NCI-H226 (cell line): ENCODE results near the gene CERS3.

Source experiments
- DNase-seq: peaks from one replicate; pipeline ENCODE4 v3.0.0-alpha.2; 2015

Gene CERS3

DNA sequence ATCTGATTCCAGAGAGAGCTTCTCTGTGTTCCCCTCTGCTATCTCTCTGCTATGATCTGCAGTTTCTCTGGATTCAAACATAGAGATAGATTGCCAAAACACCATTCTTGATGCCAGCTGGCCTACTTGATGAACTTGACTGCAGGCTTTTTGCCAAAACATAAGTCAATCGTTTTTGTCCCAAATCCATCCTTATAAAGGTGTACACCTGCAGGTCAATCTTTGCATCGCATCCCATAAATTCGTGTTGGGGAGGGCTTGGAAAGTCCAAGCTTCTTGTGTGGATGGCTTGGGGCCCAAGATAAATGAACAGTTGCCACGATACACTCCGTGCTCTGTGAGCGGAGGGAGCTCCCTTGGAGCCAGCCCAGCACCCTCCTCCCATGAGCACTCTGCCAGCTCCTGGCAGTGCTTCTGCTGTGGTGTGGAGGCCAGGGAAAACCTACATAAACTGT, 2.7 kb downstream of the CERS3 start:
- no peak for DNase-seq

DNA sequence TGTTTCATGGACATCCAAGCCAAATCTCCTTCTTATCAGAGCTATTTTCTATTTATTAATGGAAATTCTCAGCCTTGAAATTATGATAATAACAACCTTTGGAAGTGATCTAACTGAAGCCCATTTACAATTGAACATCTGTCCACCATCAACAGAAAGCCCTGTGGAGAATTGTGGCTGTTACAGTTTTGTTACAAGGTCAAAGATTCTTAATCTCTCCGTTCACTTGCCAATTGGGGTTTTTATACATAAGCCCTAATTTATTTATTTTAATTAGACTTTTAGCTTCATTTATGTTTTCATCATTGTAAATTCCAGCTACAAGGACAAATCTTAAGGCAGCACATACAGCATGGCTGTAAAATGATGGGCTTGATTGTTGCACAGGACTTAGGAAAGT, 3.3 kb downstream of the CERS3 start:
- no peak for DNase-seq

DNA sequence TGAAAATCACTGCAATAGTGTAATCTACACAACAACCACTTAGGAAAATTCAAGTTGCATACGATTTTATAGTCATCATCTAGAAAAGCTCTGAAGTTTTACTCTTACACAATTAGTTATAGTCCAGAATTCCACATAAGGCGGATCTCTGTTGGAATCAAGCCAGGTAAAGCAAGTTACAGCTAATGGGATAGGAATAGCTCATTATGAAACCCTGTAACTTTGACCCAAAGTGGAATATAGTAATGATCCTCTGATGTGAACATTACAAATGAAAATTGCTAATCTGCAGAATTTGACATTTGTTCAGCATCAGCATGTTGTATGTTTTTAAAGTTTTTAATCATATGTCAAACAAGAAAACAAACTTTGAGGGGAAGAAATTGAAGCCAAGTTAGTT, 4.4 kb downstream of the CERS3 start:
- no peak for DNase-seq

DNA sequence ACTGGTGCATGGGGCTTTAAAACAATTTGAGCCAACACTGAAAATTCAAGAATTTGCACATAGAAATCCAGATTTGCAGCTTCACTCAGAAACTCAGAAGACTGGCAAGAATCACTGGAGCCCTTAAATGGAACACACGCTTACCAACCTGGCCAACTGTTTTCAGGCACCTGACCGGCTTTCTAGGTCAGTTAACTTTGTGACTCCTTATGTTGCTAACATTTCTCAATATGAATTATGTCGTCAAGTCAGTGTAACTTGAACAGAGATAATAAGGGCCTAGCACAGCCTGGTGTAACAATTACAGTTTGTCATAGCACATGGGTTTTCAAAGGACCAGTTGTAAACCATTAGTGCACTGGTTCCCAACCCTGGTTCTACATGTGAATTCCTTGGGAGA, 6.8 kb downstream of the CERS3 start:
- DNase-seq: no peak

DNA sequence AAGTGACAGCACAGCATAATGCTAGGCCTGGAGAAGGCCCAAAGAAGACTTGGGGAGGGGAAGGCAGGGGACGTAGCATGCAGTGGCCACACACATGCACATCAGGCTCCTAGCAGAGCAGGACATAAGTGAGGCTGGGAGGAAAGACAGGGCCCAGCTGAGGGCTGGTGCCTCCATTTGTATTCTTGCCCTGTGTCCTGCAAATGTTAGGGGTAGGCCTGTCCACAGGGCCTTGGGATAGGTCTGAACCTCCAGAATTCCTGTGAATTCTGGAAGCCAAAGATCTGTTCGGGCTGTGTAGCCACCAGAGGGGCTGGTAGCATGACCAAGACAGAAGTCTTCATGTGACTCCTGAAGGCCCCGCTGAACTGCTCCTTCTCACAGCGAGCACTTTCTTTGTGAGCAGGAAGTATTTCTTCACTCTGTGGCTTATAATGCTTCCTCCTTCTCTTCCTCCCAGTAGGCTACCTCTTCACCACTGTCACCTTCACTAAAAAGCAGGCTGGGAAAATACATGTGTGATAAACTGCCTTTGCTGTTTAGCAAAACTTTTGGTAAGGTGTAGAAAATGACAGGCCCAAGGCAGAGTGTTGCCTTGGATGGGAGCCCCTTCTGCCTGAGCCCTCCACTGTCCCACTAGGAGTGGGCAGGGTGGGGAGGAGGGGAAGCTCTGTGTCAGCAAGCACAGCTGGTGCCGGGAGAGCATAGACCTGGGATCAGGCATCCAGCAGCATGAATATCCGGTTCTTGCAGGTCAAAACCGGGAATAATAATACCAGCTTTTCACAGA, 8.4 kb downstream of the CERS3 start:
- DNase-seq: no peak

DNA sequence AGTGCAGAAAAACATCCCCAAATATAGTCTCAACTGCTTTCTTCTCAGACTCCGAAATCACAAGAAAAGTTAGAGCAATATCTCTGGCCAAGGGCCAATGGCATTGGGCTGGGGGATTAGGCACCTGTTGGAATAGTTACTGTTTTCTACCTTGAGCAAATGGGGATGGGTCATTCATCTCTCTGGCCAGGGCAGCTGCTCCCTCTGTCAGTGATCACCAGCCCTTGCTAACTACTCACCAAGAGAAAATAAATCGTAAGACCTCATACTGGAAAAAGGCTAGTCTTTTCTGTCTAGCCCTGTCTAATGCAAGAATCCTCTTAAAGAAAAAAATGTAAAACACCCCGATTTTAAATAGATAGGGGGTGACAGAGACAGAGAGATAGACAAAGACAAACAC, 10.9 kb downstream of the CERS3 start:
- no peak for DNase-seq

DNA sequence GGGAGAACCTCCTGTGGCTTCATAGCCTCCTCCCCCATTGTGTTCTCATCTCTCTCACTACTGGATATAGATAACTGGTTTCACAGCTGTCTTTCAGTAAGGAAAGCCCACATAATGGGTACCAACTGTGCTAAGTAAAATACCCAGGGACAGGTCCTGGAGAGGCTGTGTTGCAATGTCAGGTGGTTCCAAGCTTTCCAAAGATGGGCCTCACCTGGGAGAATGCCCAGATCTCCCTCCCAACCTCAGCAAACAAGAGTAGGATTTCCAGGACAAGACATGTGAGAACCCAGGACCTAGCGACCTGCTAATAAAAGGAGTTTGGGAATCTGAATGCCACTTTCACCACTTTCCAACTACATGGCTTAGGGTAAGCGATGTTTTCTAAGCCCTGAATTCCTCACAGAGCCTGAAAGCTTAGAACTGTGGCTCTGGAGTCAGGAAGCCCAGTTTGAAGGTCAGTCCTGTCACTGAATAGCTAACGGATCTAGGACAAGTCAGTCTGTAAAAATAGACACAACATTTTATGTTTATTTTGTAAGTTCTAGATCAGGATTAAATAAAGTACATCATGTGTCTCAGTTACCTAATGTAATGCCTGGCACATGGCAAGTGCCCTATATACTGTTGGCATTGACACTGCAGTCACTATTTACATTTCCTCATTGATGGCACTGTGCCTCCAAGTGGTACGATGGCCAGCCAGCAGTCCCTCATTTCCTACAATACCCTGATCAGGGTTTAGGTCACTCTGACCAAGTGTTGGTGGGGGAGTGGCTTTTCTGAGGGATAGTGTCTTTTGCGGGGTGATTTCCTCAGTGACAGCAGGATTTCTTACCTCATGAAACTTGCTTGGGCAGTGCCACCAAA, 11.9 kb downstream of the CERS3 start:
- DNase-seq: no peak

DNA sequence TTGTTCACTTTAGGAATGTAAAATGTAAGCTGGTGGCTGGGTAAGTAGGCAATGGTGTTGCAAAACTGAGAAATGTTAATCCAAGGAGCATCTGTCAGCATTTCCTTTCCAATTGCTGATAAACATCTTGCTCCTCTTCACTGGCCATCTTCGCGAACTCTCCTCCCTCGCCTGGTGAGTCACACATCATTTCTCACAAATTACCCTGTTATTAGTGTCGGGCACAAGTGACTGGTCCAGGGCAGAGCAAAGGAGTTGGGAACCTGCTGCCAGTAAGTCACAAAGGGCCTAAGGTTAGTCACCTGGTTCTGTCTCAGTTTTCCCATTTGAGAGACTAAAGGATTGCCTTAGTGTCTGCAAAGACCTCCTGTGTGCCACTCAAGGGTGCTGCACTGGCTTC, 13.0 kb downstream of the CERS3 start:
- no peak for DNase-seq

DNA sequence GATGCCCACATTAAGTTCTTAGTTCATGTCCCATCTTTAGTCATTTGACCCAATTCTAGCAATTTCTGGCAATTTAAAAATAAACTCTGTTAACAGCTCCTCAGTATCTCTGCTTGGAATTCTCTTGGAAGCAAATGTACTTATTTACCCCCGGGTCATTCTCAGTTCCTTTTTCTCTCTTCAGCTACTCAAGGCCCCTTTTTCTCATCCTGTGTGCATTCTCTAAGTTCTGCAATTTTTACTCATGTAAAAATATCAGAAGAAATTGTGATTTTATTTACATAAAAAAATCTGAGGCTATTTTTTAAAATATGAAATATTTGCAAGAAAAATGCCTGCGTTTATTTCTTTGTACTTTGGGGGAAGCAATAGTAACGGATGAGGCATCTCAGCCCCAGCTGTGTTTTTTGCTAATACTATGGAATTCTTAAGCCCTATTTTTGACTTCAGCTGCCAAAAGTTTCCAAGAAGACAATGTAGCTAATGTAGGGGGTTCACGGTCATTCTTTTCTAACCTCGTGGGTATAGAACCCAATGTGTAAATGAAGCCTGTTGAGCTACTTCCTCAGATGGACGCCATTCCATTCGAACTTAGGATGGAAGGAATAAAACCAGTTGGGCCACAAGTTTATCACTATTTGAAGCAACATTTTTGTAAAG, 20.0 kb downstream of the CERS3 start:
- DNase-seq: no peak

DNA sequence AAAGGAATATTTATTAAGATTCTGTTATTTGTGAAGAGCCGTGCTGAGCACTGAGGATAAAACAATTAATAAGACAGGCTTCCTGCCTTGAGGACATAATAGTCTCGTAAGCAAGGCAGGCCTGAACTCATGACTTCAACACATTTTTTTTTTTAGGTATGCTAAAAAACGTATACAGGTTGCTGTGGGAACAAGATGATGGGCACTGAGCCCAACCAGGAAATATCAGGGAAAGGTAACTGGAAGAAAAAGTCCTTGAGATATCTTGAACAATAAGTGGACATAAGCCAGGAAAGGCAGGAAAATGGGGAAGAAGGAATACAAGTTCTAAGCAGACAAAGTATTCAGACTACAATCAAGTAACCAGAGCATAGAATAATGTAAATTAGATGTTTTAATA, 26.1 kb downstream of the CERS3 start:
- DNase-seq: no peak

DNA sequence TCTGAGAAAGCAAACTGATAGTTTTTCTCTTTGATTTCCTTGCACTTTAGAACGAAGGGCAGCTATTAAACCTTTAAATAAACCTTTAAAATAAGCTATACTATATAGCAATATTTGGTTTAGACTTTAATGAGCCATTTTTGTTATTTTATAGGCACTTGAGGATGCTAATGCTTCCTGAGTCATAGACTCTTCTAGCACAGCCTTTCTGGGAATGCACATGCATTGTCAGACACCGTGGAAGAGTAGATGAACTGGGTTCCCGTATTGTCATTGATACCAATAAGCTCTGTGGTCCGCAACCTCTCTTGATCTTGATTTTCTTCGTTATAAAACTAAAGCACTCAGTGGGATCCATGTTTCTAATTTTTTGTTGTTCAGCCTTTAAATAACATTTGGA, 27.6 kb downstream of the CERS3 start:
- no peak for DNase-seq

DNA sequence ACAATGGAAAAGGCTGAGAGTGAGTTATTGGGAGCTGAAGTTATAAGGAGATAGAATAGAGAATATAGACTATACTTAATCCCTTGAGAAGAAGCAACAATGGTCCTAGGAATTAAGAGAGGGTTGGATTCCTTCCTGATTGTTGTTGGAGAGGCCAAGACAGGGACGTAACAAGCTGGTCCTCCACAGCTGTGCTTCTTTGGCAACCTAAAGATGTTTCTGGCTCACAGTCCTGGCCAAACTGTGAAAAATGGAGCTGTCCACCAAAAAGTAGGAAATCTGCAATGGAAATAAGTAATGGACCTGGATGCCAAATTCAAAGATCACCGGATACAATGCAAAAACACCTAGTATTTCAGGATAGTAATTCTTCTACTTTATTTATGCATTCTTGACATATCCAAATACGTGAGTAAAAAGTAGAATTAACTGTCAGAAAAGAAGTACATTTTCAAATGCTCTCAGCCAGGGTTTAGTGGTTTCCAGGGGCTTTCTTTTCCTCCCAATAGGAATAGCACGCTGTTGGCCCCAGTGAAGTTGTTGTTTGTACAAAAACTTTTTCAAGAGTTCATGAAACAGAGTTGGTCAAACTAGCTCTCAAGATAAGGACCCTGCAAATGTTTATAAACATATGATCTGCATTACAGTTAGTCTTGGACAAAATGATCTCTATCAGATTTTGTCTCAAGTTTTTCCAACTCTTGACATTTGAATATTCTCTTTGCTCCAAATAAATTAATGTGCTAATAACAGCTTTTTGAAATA, 28.3 kb downstream of the CERS3 start:
- no peak for DNase-seq

DNA sequence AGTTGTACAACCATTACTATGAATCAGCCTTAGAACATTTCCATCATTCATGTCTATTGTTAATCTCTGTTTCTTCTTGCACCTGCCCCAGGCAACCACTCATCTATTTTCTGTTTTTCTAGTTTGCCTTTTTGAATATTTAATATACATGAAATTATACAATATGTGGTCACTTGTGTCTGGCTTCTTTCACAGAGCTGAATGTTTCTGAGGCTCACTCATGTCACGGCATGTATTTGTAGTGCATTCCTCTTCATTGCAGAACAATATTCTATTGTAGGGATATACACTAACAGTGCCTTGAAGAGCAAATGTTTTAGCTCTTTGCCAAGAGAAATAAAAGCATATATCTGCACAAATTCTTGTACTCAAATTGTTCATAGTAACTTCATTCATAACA, 32.9 kb downstream of the CERS3 start:
- no peak for DNase-seq

DNA sequence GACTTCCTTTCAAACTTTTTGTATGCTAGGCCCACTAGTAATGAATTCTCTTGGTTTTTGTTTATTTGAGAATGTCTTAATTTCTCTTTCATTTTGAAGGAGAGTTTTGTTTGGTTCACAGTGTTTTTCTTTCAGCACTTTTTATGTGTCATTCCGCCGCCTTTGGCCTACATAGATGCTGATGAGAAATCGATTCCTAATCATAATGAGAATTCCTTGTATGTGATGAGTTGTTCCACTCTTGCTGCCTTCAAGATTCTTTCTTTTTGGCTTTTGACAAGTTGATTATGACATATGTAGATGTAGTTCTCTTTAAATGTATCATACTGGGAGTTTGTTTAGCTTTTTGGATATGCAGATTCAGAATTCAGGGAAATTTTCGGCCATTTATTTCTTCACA, 35.5 kb downstream of the CERS3 start:
- no peak for DNase-seq

DNA sequence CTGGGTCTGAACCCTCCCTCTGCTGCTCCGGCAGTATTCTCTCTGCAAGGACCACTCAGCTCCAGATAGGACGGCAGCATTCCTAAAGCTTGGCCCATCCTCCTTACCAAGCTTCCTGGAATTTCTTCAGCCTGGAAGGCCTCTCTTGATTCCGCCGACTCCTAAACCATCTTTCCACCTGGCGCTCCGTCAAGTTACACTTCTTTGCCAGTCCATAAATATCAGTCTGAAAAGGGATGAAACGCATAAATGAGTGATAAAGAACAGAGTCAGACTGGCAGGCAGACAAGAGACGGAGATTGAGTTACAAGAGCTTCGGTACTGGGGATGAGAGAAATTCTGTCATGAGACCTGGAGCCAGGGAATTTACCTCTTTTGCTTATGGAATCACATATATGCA, 44.3 kb downstream of the CERS3 start:
- no peak for DNase-seq

DNA sequence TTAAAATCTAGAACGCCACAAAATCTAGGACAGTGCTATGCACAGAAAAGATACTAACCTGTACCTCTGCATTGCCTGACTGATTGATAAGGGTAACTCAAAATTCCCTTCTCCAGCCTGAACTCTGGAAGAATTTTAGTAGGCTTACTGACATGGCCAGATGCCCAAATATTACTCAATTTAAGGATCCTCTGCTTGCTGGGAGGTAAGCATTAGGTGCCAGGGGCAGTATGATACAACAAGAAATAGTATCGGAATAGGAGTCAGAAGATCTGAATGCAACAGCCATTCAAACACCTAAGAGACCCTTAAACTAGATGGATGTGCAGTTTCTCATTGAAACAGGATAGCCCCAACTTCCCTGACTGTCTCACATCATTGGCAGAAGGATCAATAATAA, 45.4 kb downstream of the CERS3 start:
- DNase-seq: peak; percentile 63

DNA sequence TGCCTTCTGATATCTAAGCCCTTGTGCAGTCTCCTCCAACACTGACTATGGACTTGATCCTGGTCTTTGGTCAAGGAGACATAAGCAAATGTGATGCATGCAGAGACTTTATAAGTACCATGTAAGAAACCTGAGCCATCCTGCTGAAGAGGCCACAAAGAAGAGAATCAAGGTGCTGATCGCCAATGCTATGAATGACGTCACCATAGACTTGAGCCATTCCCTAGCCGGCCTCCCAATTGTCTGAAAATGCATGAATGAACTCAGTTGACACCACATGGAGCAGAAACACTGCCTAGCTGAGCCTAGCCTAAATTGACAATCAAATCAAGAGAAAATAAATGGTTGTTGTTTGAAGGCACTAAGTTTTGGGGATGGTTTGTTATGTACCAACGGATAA, 51.9 kb downstream of the CERS3 start:
- DNase-seq: no peak

DNA sequence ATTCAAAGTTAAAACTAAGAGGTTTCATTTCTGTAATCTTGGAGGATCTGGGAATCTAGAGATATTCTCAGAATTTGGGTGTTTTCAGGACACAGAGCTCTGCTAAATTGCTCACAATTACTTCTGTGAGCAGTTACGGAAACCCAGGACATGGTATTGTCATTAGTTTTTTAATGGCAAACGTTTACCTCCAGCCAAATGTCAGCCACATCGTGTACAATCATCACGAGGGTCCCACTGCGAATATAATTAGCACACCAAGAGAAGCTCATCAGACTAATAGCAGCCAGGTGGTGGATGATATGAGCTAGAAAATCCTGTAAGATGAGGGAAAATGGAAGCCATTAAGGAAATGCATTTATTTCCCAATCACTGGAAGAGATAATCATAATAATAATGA, 56.0 kb downstream of the CERS3 start:
- no peak for DNase-seq

DNA sequence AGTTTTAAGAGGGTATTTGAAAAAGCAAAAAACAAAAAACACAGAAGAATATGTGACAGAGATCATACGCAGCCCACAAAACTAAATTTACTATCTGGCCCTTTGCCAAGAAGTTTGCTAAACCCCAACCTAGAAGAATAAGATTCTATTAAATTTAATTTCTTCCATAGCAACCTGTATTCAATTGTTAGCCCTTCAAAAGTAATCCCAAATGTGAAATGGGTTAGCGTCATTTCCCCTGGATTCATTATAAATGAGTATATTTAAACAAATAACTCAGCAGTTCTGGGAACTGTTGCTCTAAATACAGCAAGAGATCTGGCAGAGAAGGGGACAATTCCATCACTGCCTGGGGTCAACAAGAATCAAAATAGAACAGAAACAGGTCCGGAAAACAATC, 56.8 kb downstream of the CERS3 start:
- DNase-seq: no peak

DNA sequence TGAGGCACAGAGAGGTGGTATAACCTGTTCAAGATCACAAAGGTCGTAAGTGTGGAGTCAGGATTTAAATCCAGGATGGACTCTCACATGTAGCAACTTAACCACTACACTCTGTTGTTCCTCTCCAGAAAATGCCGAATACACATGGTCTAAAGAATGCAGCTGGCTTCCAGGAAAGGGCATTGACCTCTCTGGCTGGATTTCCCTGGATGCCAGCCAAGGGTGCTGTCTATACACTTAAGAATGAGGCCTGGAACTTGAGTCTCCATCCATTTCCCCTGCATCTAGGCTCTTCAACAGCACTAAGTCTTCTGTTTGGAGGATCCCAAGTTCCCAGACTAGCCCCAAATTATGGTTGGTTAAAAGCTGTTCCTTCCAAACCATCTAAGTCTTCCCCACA, 60.5 kb downstream of the CERS3 start:
- DNase-seq: peak; percentile 94

DNA sequence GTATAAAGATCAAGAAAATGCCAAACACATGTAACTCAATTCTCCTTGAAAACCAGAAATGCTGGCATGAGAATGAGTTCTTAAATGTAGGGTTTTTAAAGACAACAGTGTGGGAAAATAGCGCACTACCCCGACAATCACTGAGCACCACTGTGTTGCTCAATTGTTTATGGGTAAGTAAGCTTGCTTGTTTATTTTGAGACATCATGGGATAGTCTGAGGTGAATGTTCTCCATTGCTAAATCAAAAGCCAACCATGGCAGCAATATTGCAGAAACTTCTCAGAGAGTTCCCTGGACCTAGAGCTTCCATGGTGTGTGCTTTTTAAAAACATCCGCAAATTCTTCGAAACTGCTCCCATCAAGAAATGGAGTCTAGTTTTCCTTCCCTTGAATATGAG, 62.7 kb downstream of the CERS3 start:
- DNase-seq: no peak

DNA sequence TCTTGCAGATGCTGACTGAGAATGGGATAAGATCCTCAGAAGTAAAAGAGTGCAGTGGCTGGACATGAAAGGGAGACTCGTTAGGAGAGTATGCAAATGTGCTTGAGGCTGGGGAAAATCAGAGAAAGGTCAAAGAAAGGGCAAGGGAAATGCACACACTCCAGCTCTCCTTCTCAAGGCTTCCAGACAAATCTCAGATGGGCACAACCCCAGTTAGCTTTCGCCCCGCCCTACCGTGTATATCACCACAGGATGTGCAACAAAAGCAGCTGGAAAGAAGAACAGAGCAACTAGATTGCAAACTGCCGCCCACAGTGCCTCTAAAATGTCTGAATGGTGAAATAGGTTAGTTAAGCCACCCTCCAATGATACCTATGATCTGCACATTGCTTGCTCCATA, 63.9 kb downstream of the CERS3 start:
- DNase-seq: no peak

DNA sequence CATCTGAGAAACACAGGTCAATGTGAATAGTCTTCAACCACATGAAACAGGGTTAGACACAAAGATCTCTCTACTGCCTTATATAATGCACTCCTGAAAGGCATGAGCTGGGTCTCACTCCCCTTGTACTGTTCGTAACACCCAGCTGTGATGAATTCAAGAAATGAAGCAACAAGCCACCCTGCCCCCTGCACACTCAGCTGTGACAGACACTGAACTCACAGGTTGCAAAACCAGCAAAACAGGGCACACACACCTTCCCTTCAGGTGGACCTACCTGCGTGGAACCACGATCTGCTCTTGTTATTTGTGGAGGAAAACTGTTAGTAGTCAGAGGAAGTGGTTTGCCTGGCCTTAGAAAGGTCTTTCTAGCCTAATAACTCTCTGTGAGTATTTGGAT, 64.5 kb downstream of the CERS3 start:
- DNase-seq: no peak
